Chondrocyte (in vitro differentiated cells): ENCODE results near the gene KCNH3. TPM values are rescaled to one million over a fixed set of nuclear protein-coding genes. Genes with fewer than 3 reads are reported as not detected.

Experiments
- DNase-seq: peaks from one replicate; pipeline ENCODE4 v3.0.0; 2021; ENCODE audit warnings: mixed read lengths, low spot score
- H3K27ac Mint-ChIP-seq: one replicate; pipeline ENCODE4 v1.8.0; 2021; ENCODE audit warnings: mild to moderate bottlenecking, moderate library complexity, mixed read lengths; ENCODE audit not compliant: unreplicated experiment
- H3K27me3 Mint-ChIP-seq: 2 replicates; pipeline ENCODE4 v1.8.0; 2021; ENCODE audit warnings: low read depth, mixed read lengths
- H3K36me3 Mint-ChIP-seq: 2 replicates; pipeline ENCODE4 v1.8.0; 2021; ENCODE audit warnings: low read depth, mixed read lengths
- H3K4me1 Mint-ChIP-seq: 2 replicates; pipeline ENCODE4 v1.8.0; 2021; ENCODE audit warnings: low read depth, mild to moderate bottlenecking, mixed read lengths
- H3K4me3 Mint-ChIP-seq: one replicate; pipeline ENCODE4 v1.8.0; 2021; ENCODE audit warnings: mild to moderate bottlenecking, moderate library complexity, mixed read lengths; ENCODE audit not compliant: unreplicated experiment
- H3K9me3 Mint-ChIP-seq: 2 replicates; pipeline ENCODE4 v1.8.0; 2021; ENCODE audit warnings: low read depth, mixed read lengths
- CTCF ChIP-seq: fragments of 200-600 bp; sonication (generic); IDR thresholded peaks from 2 replicates; pipeline ENCODE4 v1.5.0; 2021; ENCODE audit warnings: antibody characterized with exemption, mild to moderate bottlenecking, moderate library complexity
- total RNA-seq: library from RNA; stranded (reverse); gene quantifications from 3 replicates; pipeline ENCODE4 v1.2.1, GENCODE V29; 2021

KCNH3 gene
- total RNA-seq, 1 donor from 2014 or later, result 0.27 TPM

DNA sequence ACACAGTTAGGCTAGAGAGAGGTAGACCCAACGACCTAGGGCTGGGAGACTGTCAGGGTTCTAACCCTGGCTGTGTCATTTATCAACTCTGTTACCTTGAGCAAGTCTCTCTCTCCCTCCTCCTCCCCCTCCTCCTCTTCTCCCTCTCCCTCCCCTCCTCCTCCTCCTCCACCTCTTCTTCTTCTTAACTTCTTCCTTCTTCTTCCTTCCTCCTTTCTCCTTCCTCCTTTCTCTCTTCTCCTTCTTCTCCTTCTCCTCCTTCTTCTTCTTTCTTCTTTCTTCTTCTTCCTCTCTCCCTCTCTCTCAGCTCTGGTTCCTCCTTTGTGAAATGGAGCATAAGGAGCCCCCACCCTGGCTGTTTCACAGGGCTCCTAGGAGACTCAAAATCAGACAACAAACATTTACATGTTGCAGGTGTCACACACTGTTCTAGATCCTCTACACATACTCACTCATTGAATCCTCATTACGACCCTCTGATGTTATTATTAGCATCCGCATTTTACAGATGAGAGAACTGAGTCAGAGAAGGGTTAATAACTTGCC, 2.2 kb upstream of the KCNH3 start:
- TF ChIP-seq CTCF, result no peak
- Mint-ChIP-seq H3K27me3 (peaks cover 6% of the 10 kb centered on the region), H3K36me3 (no peaks in the 10 kb centered on the region), H3K27ac (no peak overlapping the region), H3K4me1 (peaks cover 11% of the 10 kb centered on the region), H3K9me3 (no peaks in the 10 kb centered on the region), H3K4me3 (no peak overlapping the region)
- no peak for DNase-seq

DNA sequence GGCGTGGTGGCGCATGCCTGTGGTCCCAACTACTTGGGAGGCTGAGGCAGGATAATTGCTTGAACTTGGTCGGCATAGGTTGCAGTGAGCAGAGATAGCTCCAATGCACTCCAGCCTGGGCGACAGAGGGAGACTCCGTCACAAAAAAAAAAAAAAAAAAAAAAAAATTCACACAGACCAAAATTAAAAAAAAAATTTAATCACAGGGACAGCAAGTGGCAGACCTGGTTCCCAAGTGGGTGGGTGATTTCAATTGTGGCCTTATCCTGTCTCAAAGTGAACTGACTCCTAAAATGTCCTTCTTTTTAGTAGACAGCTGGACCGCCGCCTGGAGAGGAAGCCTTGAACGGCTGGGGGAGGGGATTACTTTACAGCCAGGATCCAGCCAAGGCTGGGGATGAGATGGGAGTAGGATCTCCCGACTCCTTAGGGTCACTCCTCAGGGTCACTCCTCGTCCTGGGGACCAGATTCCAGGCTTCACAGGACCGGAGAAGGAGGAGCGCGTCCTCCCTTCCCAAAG, 1.5 kb upstream of the KCNH3 start:
- Mint-ChIP-seq H3K9me3 (no peaks in the 10 kb centered on the region), H3K27me3 (peaks cover 8% of the 10 kb centered on the region), H3K27ac (no peak overlapping the region), H3K4me1 (peaks cover 11% of the 10 kb centered on the region), H3K4me3 (peak overlapping the region; percentile 68), H3K36me3 (no peaks in the 10 kb centered on the region)
- DNase-seq, result no peak
- TF ChIP-seq CTCF, result no peak

DNA sequence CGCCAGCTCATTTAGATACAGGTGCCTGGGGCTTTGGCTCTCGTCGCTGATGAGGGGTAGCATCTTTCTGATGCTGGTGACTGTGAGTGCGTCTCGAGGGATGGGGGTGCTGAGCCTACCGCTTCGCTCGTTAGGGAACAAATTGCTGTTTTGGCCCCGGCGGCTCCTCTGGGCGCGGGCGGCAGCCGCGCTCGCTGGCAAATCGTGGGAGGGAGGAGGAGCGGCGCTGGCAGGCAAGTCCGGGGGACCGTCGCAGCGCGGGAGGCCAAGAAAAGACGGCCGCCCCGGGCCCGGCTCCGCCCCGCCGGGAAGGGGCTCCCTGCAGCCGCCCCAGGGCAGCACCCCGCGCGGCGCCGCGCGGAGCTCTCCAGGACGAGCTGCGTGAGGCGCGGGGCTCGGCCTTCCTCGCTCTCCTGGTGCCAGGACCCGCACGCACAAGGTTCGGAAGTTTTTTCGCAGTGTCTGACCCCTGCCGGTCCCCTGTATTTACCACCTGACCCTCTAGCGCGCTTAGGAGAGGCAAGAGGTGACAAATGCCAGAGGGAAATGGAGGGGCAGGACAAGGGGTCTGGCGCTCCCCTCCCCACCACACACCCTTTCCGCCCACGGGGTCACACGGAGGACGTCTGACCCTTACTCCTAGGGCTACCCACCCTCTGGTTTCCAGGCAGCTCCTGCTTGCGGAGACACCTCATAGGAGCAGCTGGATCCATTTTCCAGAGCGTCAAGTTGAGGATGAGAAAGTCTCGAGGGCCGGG, 899 bp upstream of the KCNH3 start:
- Mint-ChIP-seq H3K4me3 (peak overlapping the region; percentile 68), H3K9me3 (no peaks in the 10 kb centered on the region), H3K4me1 (peaks cover 11% of the 10 kb centered on the region), H3K27ac (no peak overlapping the region), H3K36me3 (no peaks in the 10 kb centered on the region), H3K27me3 (peaks cover 9% of the 10 kb centered on the region)
- no peak for TF ChIP-seq CTCF
- no peak for DNase-seq

- Mint-ChIP-seq H3K4me1 (peaks cover 11% of the 10 kb centered on the region), H3K4me3 (peak overlapping the region; percentile 42), H3K9me3 (no peaks in the 10 kb centered on the region), H3K27ac (no peak overlapping the region), H3K27me3 (peaks cover 14% of the 10 kb centered on the region), H3K36me3 (no peaks in the 10 kb centered on the region)
- no peak for DNase-seq
- TF ChIP-seq CTCF, result no peak
Measured at GRCh38 chr12:49539406-49540228, 787 bp downstream of the KCNH3 start.
